HG03521 (cell line): ENCODE measurements around the gene DDI2.
A peak's percentile ranks its signal among the peaks of the same experiment; 100 is the strongest.
"Not testable (repeated sequence)": the region's sequence is repeated elsewhere in the genome, so short reads cannot be mapped to it uniquely, and the experiment has no call there.

ENCODE experiments used
- ATAC-seq: cut with Tn5 transposase; IDR thresholded peaks from one replicate; pipeline ENCODE4 v1.9.1; 2021; ENCODE audit warnings: mild to moderate bottlenecking, moderate library complexity; ENCODE audit not compliant: unreplicated experiment

Gene DDI2

DNA sequence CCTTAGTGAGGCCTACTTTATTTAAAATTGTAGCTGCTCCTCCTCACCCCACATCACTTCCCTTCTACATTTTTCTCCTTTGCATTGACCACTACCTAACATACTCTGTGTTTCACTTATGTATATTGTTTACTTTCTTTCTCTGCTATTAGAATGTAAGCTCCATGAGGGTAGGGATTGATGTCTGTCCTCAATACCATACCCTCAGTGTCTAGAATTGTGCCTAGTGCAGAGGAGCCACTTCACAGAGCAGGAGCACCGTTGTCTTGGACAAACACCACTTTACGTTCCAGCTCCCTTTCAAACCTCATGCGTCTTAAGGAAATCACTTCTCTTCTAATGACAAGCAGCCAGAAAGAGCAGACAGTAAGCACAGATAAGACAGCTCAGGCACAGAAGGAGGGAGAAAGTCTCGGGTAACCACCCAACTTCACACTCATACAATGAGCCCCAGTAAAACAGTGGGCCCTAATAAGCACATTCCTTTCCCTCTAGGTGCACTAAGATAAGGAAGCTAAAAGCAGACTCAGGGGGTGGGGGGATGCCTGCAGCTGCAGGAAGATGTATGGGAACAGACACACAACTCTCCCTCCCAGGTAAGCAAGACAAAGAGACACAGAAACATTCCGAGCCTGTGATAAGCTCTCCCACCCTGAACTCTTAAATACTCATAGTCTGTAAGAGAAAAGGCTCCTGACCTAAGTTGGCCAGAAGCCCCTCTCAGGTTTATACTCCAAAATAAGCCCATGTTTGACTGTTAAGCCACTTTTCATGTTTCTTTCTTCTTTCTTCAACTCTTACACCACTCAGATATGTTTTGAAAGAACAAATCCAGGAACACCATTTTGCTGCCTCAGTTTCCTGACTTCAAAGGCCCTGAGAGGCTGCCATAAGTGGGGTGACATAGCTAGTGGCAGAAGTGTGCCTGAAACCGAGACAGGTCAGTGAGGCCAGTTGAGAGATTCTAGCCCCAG, 59.7 kb downstream of the DDI2 start:
- no peak for ATAC-seq

- ATAC-seq = peak; percentile 50
These were observed 61.3 kb downstream of the DDI2 start for GRCh38 chr1:15678578-15678977.

GRCh38 chr1:15680131-15680530, 62.9 kb downstream of the DDI2 start:
- no peak for ATAC-seq

GRCh38 chr1:15680561-15681348, 63.5 kb downstream of the DDI2 start:
- no peak for ATAC-seq

DNA sequence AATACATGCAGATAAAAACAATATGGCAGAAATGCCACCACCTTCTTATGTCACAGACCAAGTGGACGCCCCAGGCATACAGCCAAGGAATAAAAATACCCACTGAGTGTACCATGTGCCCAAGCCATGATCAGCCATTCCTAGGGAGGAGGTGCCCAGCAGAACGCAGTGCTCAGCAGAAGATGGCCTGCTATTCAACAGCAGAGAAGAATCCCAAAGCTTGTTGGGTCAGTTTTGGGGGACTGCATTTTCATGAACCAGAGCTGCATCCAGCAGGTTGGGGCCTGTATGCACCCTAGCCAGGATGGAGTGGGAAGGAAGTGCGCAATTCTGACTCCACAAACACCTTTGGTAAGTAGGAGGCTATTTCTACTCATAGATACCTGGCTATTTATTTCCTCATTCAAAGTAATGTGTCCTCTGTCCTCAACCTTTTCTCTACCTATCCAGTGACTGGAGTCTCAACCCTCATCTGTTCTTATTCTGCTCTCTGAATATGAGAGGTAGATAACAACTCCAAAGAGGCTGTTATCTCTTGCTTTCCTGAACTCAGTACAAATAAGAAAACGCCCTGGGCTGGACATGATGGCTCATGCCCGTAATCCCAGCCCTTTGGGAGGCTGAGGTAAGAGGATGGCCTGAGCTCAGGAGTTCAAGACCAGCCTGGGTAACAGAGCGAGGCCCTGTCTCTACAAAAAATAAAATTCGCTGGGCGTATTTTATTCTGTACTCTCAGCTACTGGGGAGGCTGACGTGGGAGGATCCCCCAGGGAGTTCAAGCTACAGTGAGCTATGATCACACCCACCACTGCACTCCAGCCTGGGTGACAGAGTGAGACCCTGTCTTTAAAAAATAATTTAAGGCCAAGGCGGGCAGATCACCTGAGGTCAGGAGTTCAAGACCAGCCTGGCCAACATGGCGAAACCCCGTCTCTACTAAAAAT, 64.4 kb downstream of the DDI2 start:
- no peak for ATAC-seq

DNA sequence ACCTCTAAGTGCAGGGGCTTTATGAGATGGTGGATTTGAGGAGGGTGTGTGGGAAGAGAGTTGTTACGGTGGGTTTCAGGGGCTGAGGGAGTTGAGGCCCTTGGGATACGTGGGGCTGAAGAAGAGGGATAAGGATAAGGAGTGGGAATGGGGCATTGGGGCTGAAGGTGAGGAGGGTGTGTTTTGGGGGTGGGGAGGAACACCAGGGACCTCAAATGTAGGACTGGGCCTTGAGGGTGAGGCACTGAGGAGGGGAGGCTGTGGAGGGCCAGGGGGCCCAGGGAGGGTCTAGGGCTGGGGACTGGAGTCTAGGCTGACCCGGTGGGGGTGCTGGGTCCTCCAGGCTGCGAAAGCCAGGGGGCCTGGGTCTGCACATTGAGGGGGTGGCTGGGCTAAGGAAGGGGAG, 65.7 kb downstream of the DDI2 start:
- ATAC-seq = no peak

GRCh38 chr1:15683345-15684039, 66.2 kb downstream of the DDI2 start:
- no peak for ATAC-seq

- no peak for ATAC-seq
These were observed 66.8 kb downstream of the DDI2 start, which contains the start of gene PLEKHM2 for GRCh38 chr1:15684042-15684461. Gene PLEKHM2, plus strand, starts transcription at chr1:15684320. Its CDS starts 239 bp downstream, at chr1:15684559.

DNA sequence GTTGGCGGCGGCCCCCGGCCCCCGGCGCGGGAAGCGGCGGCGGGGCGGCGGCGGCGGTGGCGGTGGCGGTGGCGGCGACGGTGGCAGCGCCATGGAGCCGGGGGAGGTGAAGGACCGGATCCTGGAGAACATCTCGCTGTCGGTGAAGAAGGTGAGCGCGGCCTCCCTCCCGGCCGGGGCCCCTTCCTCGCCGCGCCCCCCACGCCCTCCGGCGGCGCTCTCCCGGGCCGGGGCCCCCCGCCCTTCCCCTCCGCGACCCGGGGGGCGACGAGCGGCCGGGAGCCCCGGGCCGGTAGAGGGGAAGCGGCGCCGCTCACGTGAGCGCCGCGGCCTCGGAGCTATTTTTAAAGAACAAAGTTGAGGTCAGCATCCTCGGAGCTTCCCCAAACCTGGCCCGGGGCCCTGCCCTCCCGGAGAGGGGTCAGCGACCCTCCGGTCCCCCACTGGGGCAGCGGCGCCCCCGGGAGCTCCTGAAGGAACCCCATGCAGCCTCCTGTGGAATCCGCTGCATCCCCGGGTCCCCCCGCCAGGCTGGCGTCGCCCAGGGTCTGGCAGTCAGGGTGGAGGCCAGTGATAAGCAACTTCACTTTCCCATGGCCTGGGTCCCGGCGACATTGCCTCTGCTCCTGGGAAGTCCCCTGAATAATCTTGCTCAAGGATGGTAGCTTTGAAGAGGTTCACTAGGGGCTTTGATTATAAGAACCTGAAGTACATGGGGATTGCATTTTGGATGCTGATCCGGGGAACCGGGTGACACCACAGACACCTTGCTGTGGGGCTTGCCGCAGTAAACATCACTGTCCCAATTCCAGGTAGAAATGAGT, 67.4 kb downstream of the DDI2 start:
- no peak for ATAC-seq

- ATAC-seq = no peak
These were observed 68.6 kb downstream of the DDI2 start for GRCh38 chr1:15685820-15686219.

DNA sequence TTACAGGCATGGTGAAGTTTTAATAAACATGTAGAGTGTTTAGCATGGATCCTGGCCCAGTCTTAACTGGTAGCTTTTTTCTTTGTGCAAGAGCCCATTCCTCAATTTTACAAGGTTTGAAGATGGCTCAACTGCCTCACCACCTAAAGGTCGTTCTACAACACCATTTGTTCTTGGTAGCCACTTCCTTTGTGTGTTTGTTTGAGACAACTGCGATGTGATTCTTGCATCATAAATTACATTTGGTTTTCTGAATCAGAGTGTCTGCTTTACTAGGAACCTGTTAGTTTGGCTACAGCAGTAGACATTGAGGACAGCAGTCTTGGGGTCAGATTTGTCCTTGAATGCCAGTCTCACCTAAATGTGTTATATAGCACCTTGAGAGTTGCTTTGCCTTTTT, 70.2 kb downstream of the DDI2 start:
- ATAC-seq = no peak

GRCh38 chr1:15690317-15690716, 73.1 kb downstream of the DDI2 start:
- ATAC-seq = no peak

GRCh38 chr1:15691434-15692032, 74.3 kb downstream of the DDI2 start:
- no peak for ATAC-seq

DNA sequence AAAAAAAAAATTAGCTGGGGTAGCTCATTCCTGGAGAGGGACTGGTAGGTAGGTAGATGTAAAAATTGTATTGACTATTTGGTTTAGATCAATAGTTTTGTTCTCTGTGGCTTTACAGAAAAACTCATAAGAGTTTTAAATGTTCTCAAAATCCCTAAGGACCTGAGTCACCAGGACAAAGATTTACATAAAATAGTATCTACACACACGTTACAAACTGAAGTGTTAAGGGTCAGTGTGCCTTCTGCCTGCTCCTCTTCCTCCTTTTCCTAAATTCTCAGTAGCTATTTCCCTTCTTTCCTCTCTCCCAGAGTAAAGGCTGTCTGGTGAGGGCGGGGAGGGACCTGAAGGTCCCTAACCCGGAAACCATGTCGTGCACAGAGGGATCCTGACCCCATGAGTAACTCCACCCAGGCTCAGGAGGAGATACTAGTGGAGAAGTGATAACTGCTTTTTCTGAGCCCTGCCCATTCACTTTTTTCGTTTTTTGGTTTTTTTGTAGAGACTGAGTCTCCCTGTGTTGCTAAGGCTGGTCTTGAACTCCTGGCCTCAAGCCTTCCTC, 74.9 kb downstream of the DDI2 start:
- no peak for ATAC-seq

GRCh38 chr1:15693371-15693770, 76.1 kb downstream of the DDI2 start:
- ATAC-seq = no peak

GRCh38 chr1:15696956-15697521, 79.8 kb downstream of the DDI2 start:
- ATAC-seq = peak; percentile 94

DNA sequence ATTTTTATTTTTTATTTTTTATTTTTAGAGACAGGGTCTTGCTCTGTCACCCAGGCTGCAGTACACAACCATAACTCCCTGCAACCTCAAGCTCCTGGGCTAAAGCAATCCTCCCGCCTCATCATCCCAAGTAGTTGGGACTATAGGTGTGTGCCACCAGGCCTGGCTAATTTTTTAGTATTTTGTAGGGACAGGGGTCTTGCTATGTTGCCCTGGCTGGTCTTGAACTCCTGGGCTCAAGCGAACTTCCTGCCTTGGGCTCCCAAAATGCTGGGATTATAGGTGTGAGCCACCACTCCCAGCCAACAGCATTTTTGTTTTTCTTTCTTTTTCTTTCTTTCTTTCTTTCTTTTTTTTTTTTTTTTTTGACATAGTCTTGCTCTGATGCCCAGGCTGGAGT, 80.9 kb downstream of the DDI2 start:
- no peak for ATAC-seq

GRCh38 chr1:15699321-15699720, 82.1 kb downstream of the DDI2 start:
- ATAC-seq = not testable (repeated sequence)
